ENCODE data around the gene IL17RC.

GRCh38 chr3:9869955-9870354, 46.9 kb upstream of the IL17RC start:
- TF ChIP-seq CTCF (IDR thresholded peaks at IDR 0.05), result no peak
- no peak for TF ChIP-seq POLR2A (IDR thresholded peaks at IDR 0.05)
